PC-3 (cell line): ENCODE results near the gene TCERG1L. TPM values are rescaled to one million over a fixed set of nuclear protein-coding genes. Genes with fewer than 3 reads are reported as not detected.

Source experiments
- ATAC-seq: fragments of 200-7000 bp; cut with Tn5 transposase; 2 replicates; pipeline ENCODE4 v1.9.1; 2020; ENCODE audit warnings: mild to moderate bottlenecking, moderate library complexity
- BruUV-seq: library from RNA; stranded (reverse); fragments of 400-500 nt; replicated peaks from 2 replicates; lab custom pipeline; 2021; lab: Mats Ljungman, UMichigan
- CTCF ChIA-PET: fragments of 300-600 bp; sonication (Branson Sonifier 250); formaldehyde crosslinking; loops from one replicate; lab custom pipeline; 2022; ENCODE audit warnings: antibody characterized with exemption; lab: Charles Lee
- POLR2A ChIA-PET: fragments of 300-600 bp; sonication (Branson Sonifier 250); formaldehyde crosslinking; loops from one replicate; lab custom pipeline; 2022; ENCODE audit warnings: antibody characterized with exemption; ENCODE audit not compliant: unreplicated experiment; lab: Charles Lee
- DNase-seq: peaks from one replicate; pipeline ENCODE4 v3.0.0-alpha.2; 2015
- H2AFZ ChIP-seq: fragments of 300-600 bp; sonication (generic); 2 replicates; pipeline ENCODE4 v1.6.0; 2016; ENCODE audit warnings: antibody characterized with exemption, low read length
- H3F3A ChIP-seq: fragments of 300-600 bp; sonication (generic); one replicate; pipeline ENCODE4 v1.6.0; 2017; ENCODE audit warnings: antibody characterized with exemption, low read length, control low read depth, mild to moderate bottlenecking; ENCODE audit not compliant: unreplicated experiment
- H3K27ac ChIP-seq: fragments of 300-600 bp; sonication (generic); 2 replicates; pipeline ENCODE4 v1.5.1; 2016; ENCODE audit warnings: mild to moderate bottlenecking, low read length
- H3K27me3 ChIP-seq: fragments of 300-600 bp; sonication (generic); 2 replicates; pipeline ENCODE4 v1.6.1; 2016; ENCODE audit warnings: low read length, mixed read lengths
- H3K36me3 ChIP-seq: fragments of 300-600 bp; sonication (generic); 2 replicates; pipeline ENCODE4 v1.6.1; 2016; ENCODE audit warnings: low read depth, mixed run types, low read length, mixed read lengths
- H3K4me1 ChIP-seq: fragments of 300-600 bp; sonication (generic); 2 replicates; pipeline ENCODE4 v1.5.1; 2016; ENCODE audit warnings: low read length; ENCODE audit not compliant: insufficient read depth
- H3K4me2 ChIP-seq: fragments of 300-600 bp; sonication (generic); 2 replicates; pipeline ENCODE4 v1.6.0; 2016; ENCODE audit warnings: low read length
- H3K4me3 ChIP-seq: fragments of 300-600 bp; sonication (generic); 2 replicates; pipeline ENCODE4 v1.5.1; 2016; ENCODE audit warnings: mild to moderate bottlenecking, low read length, mixed read lengths
- H3K79me2 ChIP-seq: fragments of 300-600 bp; sonication (generic); 2 replicates; pipeline ENCODE4 v1.6.1; 2017; ENCODE audit warnings: low read length, mixed read lengths
- H3K9ac ChIP-seq: fragments of 300-600 bp; sonication (generic); 2 replicates; pipeline ENCODE4 v1.6.0; 2016; ENCODE audit warnings: mild to moderate bottlenecking, low read length
- H3K9me2 ChIP-seq: fragments of 300-600 bp; sonication (generic); replicated peaks from 2 replicates; pipeline ENCODE4 v1.6.1; 2016; ENCODE audit warnings: mixed run types, low read length, mixed read lengths
- H3K9me3 ChIP-seq: fragments of 300-600 bp; sonication (generic); 2 replicates; pipeline ENCODE4 v1.6.1; 2016; ENCODE audit warnings: low read length, mixed read lengths
- H4K20me1 ChIP-seq: fragments of 300-600 bp; sonication (generic); 2 replicates; pipeline ENCODE4 v1.6.1; 2016; ENCODE audit warnings: low read length, mixed read lengths
- CTCF ChIP-seq: fragments of 300-600 bp; sonication (generic); conservative IDR thresholded peaks from 2 replicates; pipeline ENCODE4 v1.5.1; 2017; ENCODE audit warnings: antibody characterized with exemption, low read depth, mild to moderate bottlenecking, low read length
- EZH2 ChIP-seq: fragments of 300-600 bp; sonication (generic); IDR thresholded peaks from one replicate; pipeline ENCODE4 v1.6.1; 2017; ENCODE audit warnings: antibody characterized with exemption, mild to moderate bottlenecking, low read length; ENCODE audit not compliant: unreplicated experiment
- EZH2phosphoT487 ChIP-seq: fragments of 300-600 bp; sonication (generic); IDR thresholded peaks from 2 replicates; pipeline ENCODE4 v1.6.1; 2018; ENCODE audit warnings: mild to moderate bottlenecking, antibody characterized with exemption, low read length, borderline replicate concordance
- intact Hi-C: fragments of 100-400 bp; cut with micrococcal nuclease; formaldehyde crosslinking; loops from 2 replicates; pipeline ENCODE4 v1.9.0; 2023
- total RNA-seq: library from RNA; depleted of rRNA; stranded (reverse); fragments of >200 nt; gene quantifications from 2 replicates; pipeline ENCODE4 v1.2.3, GENCODE V29; 2014

The TCERG1L gene
- total RNA-seq, 1 experiment from 2014 or later, result not detected

GRCh38 chr10:131311402-131311660 is 190 bp downstream of the TCERG1L start:
- ATAC-seq (no peak), DNase-seq (no peak)
- no peak overlapping the region for H3K9ac ChIP-seq
- intact Hi-C loops, result no loop called here
- no peaks in the 10 kb centered on the region for H3K9me2 ChIP-seq
- H3K9me3 ChIP-seq, result no peaks in the 10 kb centered on the region
- H3F3A ChIP-seq, result no peaks in the 10 kb centered on the region
- H3K4me1 ChIP-seq, result no peaks in the 10 kb centered on the region
- no peak overlapping the region for H3K4me3 ChIP-seq
- no peaks in the 10 kb centered on the region for H3K79me2 ChIP-seq
- H4K20me1 ChIP-seq, result no peaks in the 10 kb centered on the region
- ChIA-PET POLR2A (no interaction called here), CTCF (no interaction called here)
- TF ChIP-seq CTCF (no peak), EZH2 (no peak), EZH2phosphoT487 (no peak)
- H3K27me3 ChIP-seq, result peaks cover 9% of the 10 kb centered on the region; the same call in 1 of the 2 replicates
- H2AFZ ChIP-seq, result no peak overlapping the region
- H3K27ac ChIP-seq, result no peak overlapping the region
- no peaks in the 10 kb centered on the region for H3K36me3 ChIP-seq
- no peak overlapping the region for H3K4me2 ChIP-seq
- no TSS peak for BruUV-seq

- Histone ChIP-seq H3K27ac (no peak overlapping the region), H3F3A (no peaks in the 10 kb centered on the region), H3K27me3 (peaks cover 9% of the 10 kb centered on the region; the same call in 1 of the 2 replicates), H3K36me3 (no peaks in the 10 kb centered on the region), H3K9me2 (no peaks in the 10 kb centered on the region), H4K20me1 (no peaks in the 10 kb centered on the region), H2AFZ (no peak overlapping the region), H3K9me3 (no peaks in the 10 kb centered on the region), H3K9ac (no peak overlapping the region), H3K4me2 (no peak overlapping the region), H3K79me2 (no peaks in the 10 kb centered on the region), H3K4me1 (no peaks in the 10 kb centered on the region), H3K4me3 (no peak overlapping the region)
- ChIA-PET POLR2A (no interaction called here), CTCF (no interaction called here)
- ATAC-seq, result no peak
- intact Hi-C loops, result no loop called here
- TF ChIP-seq EZH2, result no peak
- no peak for TF ChIP-seq EZH2phosphoT487
- no peak for TF ChIP-seq CTCF
- no TSS peak for BruUV-seq
- DNase-seq, result no peak
Observed at GRCh38 chr10:131310551-131311401, 745 bp downstream of the TCERG1L start.

GRCh38 chr10:131310142-131310541 is 1.4 kb downstream of the TCERG1L start:
- TF ChIP-seq CTCF, result peak; percentile 36; the same call in 1 of the 2 replicates
- TF ChIP-seq EZH2phosphoT487, result no peak
- TF ChIP-seq EZH2, result no peak

More at GRCh38 chr10:131310142-131310541, 1.4 kb downstream of the TCERG1L start:
- Histone ChIP-seq H3K27ac (no peak overlapping the region), H3F3A (no peaks in the 10 kb centered on the region), H3K9me3 (no peaks in the 10 kb centered on the region), H3K9me2 (no peaks in the 10 kb centered on the region), H2AFZ (no peak overlapping the region), H3K36me3 (no peaks in the 10 kb centered on the region), H4K20me1 (no peaks in the 10 kb centered on the region), H3K4me2 (no peak overlapping the region), H3K9ac (no peak overlapping the region), H3K27me3 (peaks cover 9% of the 10 kb centered on the region; the same call in 1 of the 2 replicates), H3K79me2 (no peaks in the 10 kb centered on the region), H3K4me1 (no peaks in the 10 kb centered on the region), H3K4me3 (no peak overlapping the region)
- POLR2A ChIA-PET, result no interaction called here
- no TSS peak for BruUV-seq
- CTCF ChIA-PET, result no interaction called here
- intact Hi-C loops, result no loop called here
- DNase-seq, result peak; percentile 3
- no peak for ATAC-seq
